T-helper 1 cell (primary cell): Measurements from ENCODE around the gene CPT1C.

Source experiments
- DNase-seq, 5 donors: peaks; one replicate each; pipeline ENCODE4 v3.0.0-alpha.2; 2012 to 2020
- total RNA-seq, 4 donors: gene quantifications; one replicate each; lab custom pipeline; 2026; lab: John Stamatoyannopoulos, UW

Gene CPT1C
- 0.15 to 2.1 (median 0.43) reads per million in 4 donors for total RNA-seq

- DNase-seq = peak in 4 of 5 donors; percentile 38 to 59 (median 50)
These were observed at the start of gene CPT1C for GRCh38 chr19:49690656-49691242. TSS of gene CPT1C (plus strand) at chr19:49691116. CDS start at chr19:49692253, 1,137 bp downstream.

GRCh38 chr19:49641688-49642491 lies 49.0 kb upstream of the CPT1C start, which contains the start of gene SCAF1:
TSS of gene SCAF1 (plus strand) at chr19:49642209. CDS start at chr19:49645027, 2,818 bp downstream.
- peak; percentile 98 to 100 (median 99) for DNase-seq

GRCh38 chr19:49642492-49643035 lies 48.4 kb upstream of the CPT1C start:
- no peak for DNase-seq

GRCh38 chr19:49643466-49643865 lies 47.5 kb upstream of the CPT1C start:
- peak in 1 of 5 donors; percentile 50 for DNase-seq

- DNase-seq = no peak
These were observed 45.3 kb upstream of the CPT1C start for GRCh38 chr19:49645592-49645991.

- DNase-seq = no peak
These were observed 44.9 kb upstream of the CPT1C start for GRCh38 chr19:49645995-49646394.

GRCh38 chr19:49646586-49646985 lies 44.3 kb upstream of the CPT1C start:
- no peak for DNase-seq

- no peak for DNase-seq
These were observed 39.7 kb upstream of the CPT1C start for GRCh38 chr19:49651029-49651819.

GRCh38 chr19:49651820-49652550 lies 38.9 kb upstream of the CPT1C start:
- DNase-seq = no peak

GRCh38 chr19:49652551-49653465 lies 38.1 kb upstream of the CPT1C start:
- no peak for DNase-seq

- no peak for DNase-seq
These were observed 37.5 kb upstream of the CPT1C start for GRCh38 chr19:49653466-49653806.

GRCh38 chr19:49654581-49654980 lies 36.3 kb upstream of the CPT1C start:
- no peak for DNase-seq

- DNase-seq = no peak
These were observed 35.1 kb upstream of the CPT1C start for GRCh38 chr19:49655570-49656455.

GRCh38 chr19:49656456-49657109 lies 34.3 kb upstream of the CPT1C start:
- no peak for DNase-seq

- no peak for DNase-seq
These were observed 33.3 kb upstream of the CPT1C start for GRCh38 chr19:49657493-49658138.

- DNase-seq = no peak
These were observed 32.8 kb upstream of the CPT1C start for GRCh38 chr19:49658139-49658517.

- DNase-seq = no peak
These were observed 32.1 kb upstream of the CPT1C start for GRCh38 chr19:49658566-49659442.

GRCh38 chr19:49660338-49660961 lies 30.5 kb upstream of the CPT1C start:
- no peak for DNase-seq
